Esophagus muscularis mucosa (tissue), 4 donors: ENCODE data around the gene CAP2.

Source experiments
- CTCF ChIP-seq, 3 experiments: fragments of 200-600 bp in 2 of 3; fragments of 450-650 bp in 1 of 3; sonication (generic) in 2 of 3; IDR thresholded peaks; one replicate each; pipeline ENCODE4 v1.5.1; 2017 to 2019; ENCODE audit warnings: antibody characterized with exemption in 3 of 3, mild to moderate bottlenecking in 2 of 3, moderate library complexity in 1 of 3
- EP300 ChIP-seq: sonication (generic); formaldehyde crosslinking; IDR thresholded peaks from one replicate; pipeline ENCODE4 v1.6.1; 2017; ENCODE audit warnings: antibody characterized with exemption
- POLR2A ChIP-seq: fragments of 450-650 bp; IDR thresholded peaks from one replicate; pipeline ENCODE4 v1.6.1; 2017; ENCODE audit warnings: antibody characterized with exemption, moderate library complexity, mild to moderate bottlenecking, low read depth
- POLR2AphosphoS5 ChIP-seq, 2 donors: sonication (generic); formaldehyde crosslinking; IDR thresholded peaks; one replicate each; pipeline ENCODE4 v1.6.1; 2017; ENCODE audit warnings: antibody characterized with exemption in 2 of 2

- TF ChIP-seq CTCF (IDR thresholded peaks at IDR 0.05) (no peak), POLR2AphosphoS5 (IDR thresholded peaks at IDR 0.05) (no peak), POLR2A (no peak), EP300 (no peak)
Measured at GRCh38 chr6:17492350-17492749, 99.0 kb downstream of the CAP2 start.
